A673 (cell line): ENCODE results near the gene USP48. TPM values are rescaled to one million over a fixed set of nuclear protein-coding genes. Genes with fewer than 3 reads are reported as not detected.
A peak's percentile ranks its signal among the peaks of the same experiment; 100 is the strongest.

ENCODE experiments used
- BruUV-seq: library from RNA; stranded (reverse); fragments of 400-500 nt; replicated peaks from 2 replicates; lab custom pipeline; 2021; lab: Mats Ljungman, UMichigan
- CTCF ChIA-PET: fragments of 300-600 bp; sonication (Branson Sonifier 250); formaldehyde crosslinking; loops from one replicate; lab custom pipeline; 2022; ENCODE audit warnings: antibody characterized with exemption; lab: Charles Lee
- POLR2A ChIA-PET: fragments of 300-600 bp; sonication (Branson Sonifier 250); formaldehyde crosslinking; loops from one replicate; lab custom pipeline; 2022; ENCODE audit warnings: antibody characterized with exemption; ENCODE audit not compliant: low non-redundant PET; lab: Charles Lee
- DNase-seq: peaks from one replicate; pipeline ENCODE4 v3.0.0-alpha.2; 2015; ENCODE audit warnings: low spot score
- H3K27ac ChIP-seq: fragments of 200-600 bp; sonication (generic); 2 replicates; pipeline ENCODE4 v1.5.1; 2016; ENCODE audit warnings: mixed run types, low read depth, mild to moderate bottlenecking, mixed read lengths, antibody characterized with exemption, low read length; ENCODE audit not compliant: poor library complexity, severe bottlenecking
- H3K27me3 ChIP-seq: fragments of 200-600 bp; sonication (generic); replicated peaks from 2 replicates; pipeline ENCODE4 v1.6.1; 2017; ENCODE audit warnings: mixed run types, low read depth, mild to moderate bottlenecking, mixed read lengths, antibody characterized with exemption, low read length; ENCODE audit not compliant: insufficient read depth, poor library complexity
- H3K36me3 ChIP-seq: fragments of 200-600 bp; sonication (generic); 2 replicates; pipeline ENCODE4 v1.6.1; 2016; ENCODE audit warnings: mixed run types, mild to moderate bottlenecking, mixed read lengths, antibody characterized with exemption, low read length; ENCODE audit not compliant: insufficient read depth, poor library complexity, severe bottlenecking
- H3K4me1 ChIP-seq: fragments of 200-600 bp; sonication (generic); 2 replicates; pipeline ENCODE4 v1.6.1; 2017; ENCODE audit warnings: mixed run types, mild to moderate bottlenecking, mixed read lengths, antibody characterized with exemption, low read length; ENCODE audit not compliant: insufficient read depth, poor library complexity, severe bottlenecking
- H3K4me3 ChIP-seq: fragments of 200-600 bp; sonication (generic); 2 replicates; pipeline ENCODE4 v1.5.1; 2016; ENCODE audit warnings: low read depth, mixed run types, mild to moderate bottlenecking, mixed read lengths, low read length; ENCODE audit not compliant: poor library complexity, severe bottlenecking
- H3K9me3 ChIP-seq: fragments of 200-600 bp; sonication (generic); 2 replicates; pipeline ENCODE4 v1.6.1; 2016; ENCODE audit warnings: mixed run types, low read depth, mild to moderate bottlenecking, mixed read lengths, antibody characterized with exemption, low read length; ENCODE audit not compliant: poor library complexity, severe bottlenecking
- CTCF ChIP-seq: fragments of 300-800, 200-600 bp; sonication (generic); conservative IDR thresholded peaks from 2 replicates; pipeline ENCODE4 v1.5.1; 2017; ENCODE audit warnings: low read depth, mild to moderate bottlenecking, antibody characterized with exemption, low read length, moderate library complexity, mixed read lengths
- EZH2 ChIP-seq: fragments of 200-600 bp; sonication (generic); IDR thresholded peaks from 2 replicates; pipeline ENCODE4 v1.6.1; 2017; ENCODE audit warnings: borderline replicate concordance, low read depth, mild to moderate bottlenecking, mixed read lengths, antibody characterized with exemption, low read length; ENCODE audit not compliant: poor library complexity, severe bottlenecking
- intact Hi-C: fragments of 100-400 bp; cut with micrococcal nuclease; formaldehyde crosslinking; loops from one replicate; pipeline ENCODE4 v1.10.0; 2022; ENCODE audit not compliant: unreplicated experiment
- total RNA-seq: library from RNA; stranded (reverse); gene quantifications from 2 replicates; pipeline ENCODE4 v1.2.3, GENCODE V29; 2021

The USP48 gene
- total RNA-seq, 1 experiment from 2014 or later: 74.1 TPM

- ChIA-PET CTCF (no interaction called here), POLR2A (no interaction called here)
- no peak for DNase-seq
- TF ChIP-seq CTCF (no peak), EZH2 (no peak)
- no peaks in the 10 kb centered on the region for H3K4me1 ChIP-seq
- H3K27me3 ChIP-seq: no peaks in the 10 kb centered on the region
- BruUV-seq: no TSS peak
- no peak overlapping the region for H3K27ac ChIP-seq
- no peak overlapping the region for H3K4me3 ChIP-seq
- H3K9me3 ChIP-seq: no peaks in the 10 kb centered on the region
- H3K36me3 ChIP-seq: no peaks in the 10 kb centered on the region
- intact Hi-C loops: no loop called here
These were observed 41.2 kb upstream of the USP48 start for GRCh38 chr1:21823980-21824702.

DNA sequence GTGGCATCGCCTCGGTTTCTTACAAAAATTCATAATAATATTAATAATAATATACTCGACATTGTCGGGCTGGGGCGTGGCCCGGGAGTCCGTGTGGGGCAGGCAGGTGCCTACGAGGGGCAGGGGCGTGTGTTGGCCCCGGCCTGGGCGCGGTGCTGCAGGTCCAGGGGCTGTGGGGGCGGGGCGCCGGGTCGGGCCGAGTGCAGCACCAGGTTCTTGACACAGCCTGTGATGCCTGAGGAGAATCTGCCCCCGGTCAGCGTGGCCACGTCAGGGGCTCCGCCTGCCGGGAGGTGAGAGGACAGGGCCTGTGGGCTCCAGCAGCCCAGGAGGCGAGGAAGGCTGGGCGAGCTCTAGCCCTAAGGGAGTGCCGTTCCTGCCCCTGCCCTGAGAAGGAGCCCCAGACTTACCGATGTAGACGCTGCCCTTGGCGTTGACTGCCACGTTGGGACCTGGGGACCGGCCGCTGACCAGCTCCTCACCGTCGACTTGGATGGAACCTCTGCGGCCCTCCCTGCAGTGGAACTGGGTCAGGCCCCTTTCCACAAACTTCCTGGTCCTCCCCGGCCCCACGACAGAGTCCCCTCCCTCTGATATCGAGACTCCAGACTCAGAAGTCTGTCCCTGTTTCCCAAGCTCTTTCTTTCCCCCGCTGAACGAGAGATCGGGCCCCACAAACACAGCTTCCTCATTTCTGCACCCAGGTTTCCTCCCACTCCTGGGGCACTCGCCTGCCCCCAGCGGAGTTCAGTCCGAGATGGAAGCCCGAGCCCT lies 40.4 kb upstream of the USP48 start:
- CTCF ChIA-PET: no interaction called here
- Histone ChIP-seq H3K36me3 (no peaks in the 10 kb centered on the region), H3K4me3 (no peak overlapping the region), H3K27me3 (no peaks in the 10 kb centered on the region), H3K9me3 (no peaks in the 10 kb centered on the region), H3K4me1 (no peaks in the 10 kb centered on the region), H3K27ac (no peak overlapping the region)
- no peak for DNase-seq
- POLR2A ChIA-PET: no interaction called here
- no peak for TF ChIP-seq CTCF
- no peak for TF ChIP-seq EZH2
- BruUV-seq: no TSS peak
- intact Hi-C loops: no loop called here

- ChIA-PET CTCF (interaction anchor here (0.5 kb wide), 1 partner anchor 1395 kb away, joined by 3 read pairs; the partner anchor contains the start of gene HTR1D), POLR2A (interaction anchor here (0.6 kb wide), 1 partner anchor 202 kb away, joined by 3 read pairs; no protein-coding TSS in a partner anchor)
- Histone ChIP-seq H3K9me3 (no peaks in the 10 kb centered on the region), H3K27me3 (no peaks in the 10 kb centered on the region), H3K36me3 (no peaks in the 10 kb centered on the region), H3K4me1 (no peaks in the 10 kb centered on the region), H3K4me3 (no peak overlapping the region), H3K27ac (no peak overlapping the region)
- no TSS peak for BruUV-seq
- DNase-seq: peak; percentile 22
- intact Hi-C loops: no loop called here
- TF ChIP-seq EZH2 (no peak), CTCF (no peak)
These were observed 39.4 kb upstream of the USP48 start for GRCh38 chr1:21822349-21822748.
